GM12874 (cell line): Measurements from ENCODE around the gene SLC46A3.

ENCODE experiments used
- TF ChIP-seq, protein P1 (sequence below): IDR thresholded peaks from 2 replicates; pipeline ENCODE4 v1.5.1; 2011; ENCODE audit warnings: low read depth, mild to moderate bottlenecking, control low read depth, low read length, moderate library complexity; ENCODE audit not compliant: insufficient read depth

Gene SLC46A3

DNA sequence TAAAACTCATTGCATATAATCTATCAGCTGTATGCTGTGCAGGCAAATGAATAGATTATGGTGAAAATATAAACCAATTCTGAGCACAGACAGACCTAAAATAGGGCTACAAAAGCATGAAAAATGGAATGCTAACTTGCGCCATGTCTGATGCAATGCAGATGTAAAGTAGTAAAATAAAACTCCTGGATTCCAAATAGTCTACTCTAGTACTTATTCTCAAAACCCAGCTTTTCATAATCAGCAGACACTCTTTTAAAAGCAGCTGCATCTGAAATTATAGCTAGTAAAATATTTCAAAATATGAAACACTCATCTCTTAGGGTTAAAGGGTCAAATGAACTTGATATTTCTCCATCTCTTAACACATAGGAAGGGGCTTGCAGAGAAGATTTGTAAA lies 64.5 kb downstream of the SLC46A3 start:
- TF ChIP-seq, protein P1, sequence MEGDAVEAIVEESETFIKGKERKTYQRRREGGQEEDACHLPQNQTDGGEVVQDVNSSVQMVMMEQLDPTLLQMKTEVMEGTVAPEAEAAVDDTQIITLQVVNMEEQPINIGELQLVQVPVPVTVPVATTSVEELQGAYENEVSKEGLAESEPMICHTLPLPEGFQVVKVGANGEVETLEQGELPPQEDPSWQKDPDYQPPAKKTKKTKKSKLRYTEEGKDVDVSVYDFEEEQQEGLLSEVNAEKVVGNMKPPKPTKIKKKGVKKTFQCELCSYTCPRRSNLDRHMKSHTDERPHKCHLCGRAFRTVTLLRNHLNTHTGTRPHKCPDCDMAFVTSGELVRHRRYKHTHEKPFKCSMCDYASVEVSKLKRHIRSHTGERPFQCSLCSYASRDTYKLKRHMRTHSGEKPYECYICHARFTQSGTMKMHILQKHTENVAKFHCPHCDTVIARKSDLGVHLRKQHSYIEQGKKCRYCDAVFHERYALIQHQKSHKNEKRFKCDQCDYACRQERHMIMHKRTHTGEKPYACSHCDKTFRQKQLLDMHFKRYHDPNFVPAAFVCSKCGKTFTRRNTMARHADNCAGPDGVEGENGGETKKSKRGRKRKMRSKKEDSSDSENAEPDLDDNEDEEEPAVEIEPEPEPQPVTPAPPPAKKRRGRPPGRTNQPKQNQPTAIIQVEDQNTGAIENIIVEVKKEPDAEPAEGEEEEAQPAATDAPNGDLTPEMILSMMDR, result no peak

DNA sequence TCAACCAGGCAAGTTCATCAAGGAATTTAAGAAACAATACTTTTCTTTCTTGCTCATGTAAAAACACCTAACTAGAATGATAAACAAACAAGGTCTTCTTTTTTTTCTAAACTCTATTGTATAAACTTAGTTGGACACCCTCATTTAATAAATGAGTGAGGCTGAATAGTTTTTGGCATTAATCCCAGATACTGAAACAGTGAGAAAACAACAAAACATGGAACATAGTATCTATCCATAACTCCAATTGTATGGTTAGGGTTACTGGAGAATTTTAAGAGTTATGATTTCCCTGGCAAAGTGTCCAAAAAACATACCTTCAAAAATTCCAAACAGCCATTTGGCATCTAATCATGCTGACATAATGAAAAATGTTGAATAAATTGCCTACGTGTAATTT lies 65.7 kb downstream of the SLC46A3 start:
- TF ChIP-seq, protein P1, result no peak

DNA sequence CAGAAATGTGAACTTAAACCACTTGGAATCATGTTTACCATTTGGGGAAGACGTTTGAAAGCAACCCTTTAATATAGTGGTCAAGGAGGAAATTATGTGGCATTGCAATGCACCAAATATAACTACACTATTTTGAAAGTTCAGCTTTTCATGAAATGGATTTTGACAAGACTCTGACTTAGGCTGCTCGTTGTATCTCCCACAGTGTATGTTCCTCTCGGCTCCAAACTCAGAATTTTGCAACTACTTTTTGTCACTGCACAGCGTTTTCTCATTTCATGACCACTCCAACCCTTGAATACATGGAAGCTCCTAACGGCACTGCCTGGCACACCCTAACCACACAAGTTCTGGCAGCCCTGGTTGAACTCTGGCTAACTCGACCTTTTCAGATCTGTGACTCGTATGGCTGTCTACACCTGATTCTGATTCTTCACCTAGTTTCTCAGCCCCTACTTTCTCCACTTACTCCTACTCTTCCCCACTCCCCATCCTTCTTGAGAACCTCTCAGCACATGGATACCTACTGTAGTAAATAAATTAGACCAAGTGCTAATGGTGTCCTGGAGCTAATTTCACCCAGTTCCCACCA lies 66.9 kb downstream of the SLC46A3 start:
- TF ChIP-seq, protein P1, result no peak

DNA sequence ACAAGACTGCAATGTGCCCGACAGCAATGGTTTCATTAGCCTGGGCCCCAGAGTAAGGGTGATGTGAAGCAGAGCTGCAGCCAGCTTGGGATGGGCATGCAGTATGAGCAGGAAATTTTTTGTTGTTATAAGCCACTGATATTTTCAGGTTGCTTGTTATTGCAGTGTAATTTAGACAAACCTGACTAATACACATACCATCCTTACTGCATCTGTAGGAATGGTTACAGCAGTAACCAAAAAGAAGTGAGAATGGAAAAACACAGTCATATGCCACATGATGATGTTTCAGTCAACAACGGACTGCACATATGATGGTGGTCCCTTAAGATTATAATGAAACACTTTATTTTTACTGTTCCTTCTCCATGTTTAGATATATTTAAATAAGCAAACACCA lies 68.5 kb downstream of the SLC46A3 start:
- TF ChIP-seq, protein P1, result no peak
